Retina (tissue), 1 donor: Measurements from ENCODE around the gene CD84.
"Not testable (repeated sequence)": the region's sequence is repeated elsewhere in the genome, so short reads cannot be mapped to it uniquely, and the experiment has no call there.

ENCODE experiments used
- DNase-seq: peaks from one replicate; pipeline ENCODE4 v3.0.0-alpha.2; 2016

CD84 gene

GRCh38 chr1:160608941-160609340, 29.6 kb upstream of the CD84 start:
- no peak for DNase-seq

- DNase-seq = no peak
These were observed 29.2 kb upstream of the CD84 start for GRCh38 chr1:160608514-160608913.

- no peak for DNase-seq
These were observed 28.8 kb upstream of the CD84 start for GRCh38 chr1:160608057-160608456.

- DNase-seq = no peak
These were observed 28.4 kb upstream of the CD84 start for GRCh38 chr1:160607672-160608032.

GRCh38 chr1:160607011-160607671, 27.8 kb upstream of the CD84 start:
- DNase-seq = peak; percentile 40

- DNase-seq = no peak
These were observed 27.3 kb upstream of the CD84 start for GRCh38 chr1:160606611-160607010.

- DNase-seq = no peak
These were observed 26.6 kb upstream of the CD84 start for GRCh38 chr1:160605792-160606479.

GRCh38 chr1:160605205-160605604, 25.9 kb upstream of the CD84 start:
- no peak for DNase-seq

GRCh38 chr1:160597705-160598104, 18.4 kb upstream of the CD84 start:
- no peak for DNase-seq

- no peak for DNase-seq
These were observed 17.8 kb upstream of the CD84 start for GRCh38 chr1:160597051-160597450.

GRCh38 chr1:160590488-160590887, 11.2 kb upstream of the CD84 start:
- DNase-seq = no peak

- no peak for DNase-seq
These were observed 9.2 kb upstream of the CD84 start for GRCh38 chr1:160588468-160588867.

GRCh38 chr1:160584784-160585183, 5.5 kb upstream of the CD84 start:
- DNase-seq = no peak

GRCh38 chr1:160582976-160583375, 3.7 kb upstream of the CD84 start:
- not testable (repeated sequence) for DNase-seq

GRCh38 chr1:160581961-160582360, 2.7 kb upstream of the CD84 start:
- no peak for DNase-seq

GRCh38 chr1:160580221-160580812, 1.0 kb upstream of the CD84 start:
- DNase-seq = no peak

GRCh38 chr1:160578525-160579191, 638 bp downstream of the CD84 start:
- no peak for DNase-seq

GRCh38 chr1:160578175-160578524, 1.1 kb downstream of the CD84 start:
- DNase-seq = no peak

GRCh38 chr1:160577671-160578070, 1.6 kb downstream of the CD84 start:
- DNase-seq = no peak

GRCh38 chr1:160576884-160577283, 2.4 kb downstream of the CD84 start:
- no peak for DNase-seq

- DNase-seq = no peak
These were observed 2.9 kb downstream of the CD84 start for GRCh38 chr1:160576390-160576789.

GRCh38 chr1:160575112-160575664, 4.1 kb downstream of the CD84 start:
- DNase-seq = no peak

- DNase-seq = no peak
These were observed 8.5 kb downstream of the CD84 start for GRCh38 chr1:160570840-160571239.

- DNase-seq = no peak
These were observed 9.5 kb downstream of the CD84 start for GRCh38 chr1:160569806-160570205.
